ENCODE measurements around the gene YWHAG.

- TF ChIP-seq, protein P1, sequence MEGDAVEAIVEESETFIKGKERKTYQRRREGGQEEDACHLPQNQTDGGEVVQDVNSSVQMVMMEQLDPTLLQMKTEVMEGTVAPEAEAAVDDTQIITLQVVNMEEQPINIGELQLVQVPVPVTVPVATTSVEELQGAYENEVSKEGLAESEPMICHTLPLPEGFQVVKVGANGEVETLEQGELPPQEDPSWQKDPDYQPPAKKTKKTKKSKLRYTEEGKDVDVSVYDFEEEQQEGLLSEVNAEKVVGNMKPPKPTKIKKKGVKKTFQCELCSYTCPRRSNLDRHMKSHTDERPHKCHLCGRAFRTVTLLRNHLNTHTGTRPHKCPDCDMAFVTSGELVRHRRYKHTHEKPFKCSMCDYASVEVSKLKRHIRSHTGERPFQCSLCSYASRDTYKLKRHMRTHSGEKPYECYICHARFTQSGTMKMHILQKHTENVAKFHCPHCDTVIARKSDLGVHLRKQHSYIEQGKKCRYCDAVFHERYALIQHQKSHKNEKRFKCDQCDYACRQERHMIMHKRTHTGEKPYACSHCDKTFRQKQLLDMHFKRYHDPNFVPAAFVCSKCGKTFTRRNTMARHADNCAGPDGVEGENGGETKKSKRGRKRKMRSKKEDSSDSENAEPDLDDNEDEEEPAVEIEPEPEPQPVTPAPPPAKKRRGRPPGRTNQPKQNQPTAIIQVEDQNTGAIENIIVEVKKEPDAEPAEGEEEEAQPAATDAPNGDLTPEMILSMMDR (IDR thresholded peaks at IDR 0.05), result no peak
- no peak for TF ChIP-seq EZH2 (IDR thresholded peaks at IDR 0.05)
Observed at GRCh38 chr7:76329479-76329878, 29.3 kb downstream of the YWHAG start.

All from neural progenitor cell (in vitro differentiated cells).